A673 (cell line): ENCODE measurements around the gene MEIKIN. TPM values are rescaled to one million over a fixed set of nuclear protein-coding genes. Genes with fewer than 3 reads are reported as not detected.

Source experiments
- BruUV-seq: library from RNA; stranded (reverse); fragments of 400-500 nt; replicated peaks from 2 replicates; lab custom pipeline; 2021; lab: Mats Ljungman, UMichigan
- CTCF ChIA-PET: fragments of 300-600 bp; sonication (Branson Sonifier 250); formaldehyde crosslinking; loops from one replicate; lab custom pipeline; 2022; ENCODE audit warnings: antibody characterized with exemption; lab: Charles Lee
- POLR2A ChIA-PET: fragments of 300-600 bp; sonication (Branson Sonifier 250); formaldehyde crosslinking; loops from one replicate; lab custom pipeline; 2022; ENCODE audit warnings: antibody characterized with exemption; ENCODE audit not compliant: low non-redundant PET; lab: Charles Lee
- DNase-seq: peaks from one replicate; pipeline ENCODE4 v3.0.0-alpha.2; 2015; ENCODE audit warnings: low spot score
- H3K27ac ChIP-seq: fragments of 200-600 bp; sonication (generic); 2 replicates; pipeline ENCODE4 v1.5.1; 2016; ENCODE audit warnings: mixed run types, low read depth, mild to moderate bottlenecking, mixed read lengths, antibody characterized with exemption, low read length; ENCODE audit not compliant: poor library complexity, severe bottlenecking
- H3K27me3 ChIP-seq: fragments of 200-600 bp; sonication (generic); replicated peaks from 2 replicates; pipeline ENCODE4 v1.6.1; 2017; ENCODE audit warnings: mixed run types, low read depth, mild to moderate bottlenecking, mixed read lengths, antibody characterized with exemption, low read length; ENCODE audit not compliant: insufficient read depth, poor library complexity
- H3K36me3 ChIP-seq: fragments of 200-600 bp; sonication (generic); 2 replicates; pipeline ENCODE4 v1.6.1; 2016; ENCODE audit warnings: mixed run types, mild to moderate bottlenecking, mixed read lengths, antibody characterized with exemption, low read length; ENCODE audit not compliant: insufficient read depth, poor library complexity, severe bottlenecking
- H3K4me1 ChIP-seq: fragments of 200-600 bp; sonication (generic); 2 replicates; pipeline ENCODE4 v1.6.1; 2017; ENCODE audit warnings: mixed run types, mild to moderate bottlenecking, mixed read lengths, antibody characterized with exemption, low read length; ENCODE audit not compliant: insufficient read depth, poor library complexity, severe bottlenecking
- H3K4me3 ChIP-seq: fragments of 200-600 bp; sonication (generic); 2 replicates; pipeline ENCODE4 v1.5.1; 2016; ENCODE audit warnings: low read depth, mixed run types, mild to moderate bottlenecking, mixed read lengths, low read length; ENCODE audit not compliant: poor library complexity, severe bottlenecking
- H3K9me3 ChIP-seq: fragments of 200-600 bp; sonication (generic); 2 replicates; pipeline ENCODE4 v1.6.1; 2016; ENCODE audit warnings: mixed run types, low read depth, mild to moderate bottlenecking, mixed read lengths, antibody characterized with exemption, low read length; ENCODE audit not compliant: poor library complexity, severe bottlenecking
- CTCF ChIP-seq: fragments of 300-800, 200-600 bp; sonication (generic); conservative IDR thresholded peaks from 2 replicates; pipeline ENCODE4 v1.5.1; 2017; ENCODE audit warnings: low read depth, mild to moderate bottlenecking, antibody characterized with exemption, low read length, moderate library complexity, mixed read lengths
- EZH2 ChIP-seq: fragments of 200-600 bp; sonication (generic); IDR thresholded peaks from 2 replicates; pipeline ENCODE4 v1.6.1; 2017; ENCODE audit warnings: borderline replicate concordance, low read depth, mild to moderate bottlenecking, mixed read lengths, antibody characterized with exemption, low read length; ENCODE audit not compliant: poor library complexity, severe bottlenecking
- intact Hi-C: fragments of 100-400 bp; cut with micrococcal nuclease; formaldehyde crosslinking; loops from one replicate; pipeline ENCODE4 v1.10.0; 2022; ENCODE audit not compliant: unreplicated experiment
- total RNA-seq: library from RNA; stranded (reverse); gene quantifications from 2 replicates; pipeline ENCODE4 v1.2.3, GENCODE V29; 2021

The MEIKIN gene
- total RNA-seq, 1 experiment from 2014 or later: not detected

- TF ChIP-seq CTCF (no peak), EZH2 (no peak)
- DNase-seq: no peak
- Histone ChIP-seq H3K27ac (no peak overlapping the region), H3K4me1 (no peaks in the 10 kb centered on the region), H3K27me3 (no peaks in the 10 kb centered on the region), H3K4me3 (no peak overlapping the region), H3K9me3 (peaks cover 4% of the 10 kb centered on the region), H3K36me3 (no peaks in the 10 kb centered on the region)
- intact Hi-C loops: no loop called here
- ChIA-PET POLR2A (no interaction called here), CTCF (no interaction called here)
- BruUV-seq: no TSS peak
Measured at GRCh38 chr5:131765261-131765660, 180.2 kb downstream of the MEIKIN start.

GRCh38 chr5:131763968-131764367 lies 181.5 kb downstream of the MEIKIN start:
- CTCF ChIA-PET: no interaction called here
- POLR2A ChIA-PET: no interaction called here

GRCh38 chr5:131760793-131761192 lies 184.7 kb downstream of the MEIKIN start:
- H3K27ac ChIP-seq: no peak overlapping the region
- no peak overlapping the region for H3K4me3 ChIP-seq
- no peak for TF ChIP-seq EZH2
- no peak for TF ChIP-seq CTCF
- peaks cover 4% of the 10 kb centered on the region for H3K9me3 ChIP-seq
- DNase-seq: no peak
- H3K36me3 ChIP-seq: no peaks in the 10 kb centered on the region
- intact Hi-C loops: no loop called here
- no peaks in the 10 kb centered on the region for H3K27me3 ChIP-seq
- ChIA-PET CTCF (no interaction called here), POLR2A (no interaction called here)
- peaks cover 4% of the 10 kb centered on the region for H3K4me1 ChIP-seq
- no TSS peak for BruUV-seq

More at GRCh38 chr5:131763968-131764367, 181.5 kb downstream of the MEIKIN start:
- H3K27me3 ChIP-seq: no peaks in the 10 kb centered on the region
- H3K36me3 ChIP-seq: no peaks in the 10 kb centered on the region
- intact Hi-C loops: no loop called here
- no TSS peak for BruUV-seq
- H3K4me3 ChIP-seq: no peak overlapping the region
- TF ChIP-seq CTCF: no peak
- no peak for DNase-seq
- H3K9me3 ChIP-seq: peaks cover 4% of the 10 kb centered on the region
- no peak overlapping the region for H3K27ac ChIP-seq
- H3K4me1 ChIP-seq: no peaks in the 10 kb centered on the region
